ENCODE measurements around the gene PHF14.

- TF ChIP-seq, protein P1, sequence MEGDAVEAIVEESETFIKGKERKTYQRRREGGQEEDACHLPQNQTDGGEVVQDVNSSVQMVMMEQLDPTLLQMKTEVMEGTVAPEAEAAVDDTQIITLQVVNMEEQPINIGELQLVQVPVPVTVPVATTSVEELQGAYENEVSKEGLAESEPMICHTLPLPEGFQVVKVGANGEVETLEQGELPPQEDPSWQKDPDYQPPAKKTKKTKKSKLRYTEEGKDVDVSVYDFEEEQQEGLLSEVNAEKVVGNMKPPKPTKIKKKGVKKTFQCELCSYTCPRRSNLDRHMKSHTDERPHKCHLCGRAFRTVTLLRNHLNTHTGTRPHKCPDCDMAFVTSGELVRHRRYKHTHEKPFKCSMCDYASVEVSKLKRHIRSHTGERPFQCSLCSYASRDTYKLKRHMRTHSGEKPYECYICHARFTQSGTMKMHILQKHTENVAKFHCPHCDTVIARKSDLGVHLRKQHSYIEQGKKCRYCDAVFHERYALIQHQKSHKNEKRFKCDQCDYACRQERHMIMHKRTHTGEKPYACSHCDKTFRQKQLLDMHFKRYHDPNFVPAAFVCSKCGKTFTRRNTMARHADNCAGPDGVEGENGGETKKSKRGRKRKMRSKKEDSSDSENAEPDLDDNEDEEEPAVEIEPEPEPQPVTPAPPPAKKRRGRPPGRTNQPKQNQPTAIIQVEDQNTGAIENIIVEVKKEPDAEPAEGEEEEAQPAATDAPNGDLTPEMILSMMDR (IDR thresholded peaks at IDR 0.05) = no peak
- no peak for TF ChIP-seq POLR2AphosphoS5 (IDR thresholded peaks at IDR 0.05)
- TF ChIP-seq POLR2A (IDR thresholded peaks at IDR 0.05) = no peak
- TF ChIP-seq EP300 (IDR thresholded peaks at IDR 0.05) = no peak
Measured at GRCh38 chr7:11082121-11082520, 108.4 kb downstream of the PHF14 start.
